HL-60 (cell line): ENCODE data around the gene SPAG8.
A peak's percentile ranks its signal among the peaks of the same experiment; 100 is the strongest.

Experiments
- DNase-seq, 2 experiments: peaks; one replicate each; pipeline ENCODE4 v3.0.0-alpha.2; 2010 to 2020; ENCODE audit warnings: low read depth in 1 of 2, low spot score in 1 of 2
- H3K27ac ChIP-seq: fragments of 250-450 bp; sonication (Bioruptor Pico); replicated peaks from 2 replicates; pipeline ENCODE4 v1.5.1; 2020; ENCODE audit warnings: mild to moderate bottlenecking, moderate library complexity
- H3K27me3 ChIP-seq: fragments of 250-450 bp; sonication (Bioruptor Pico); 2 replicates; pipeline ENCODE4 v1.5.1; 2021; ENCODE audit warnings: mild to moderate bottlenecking, moderate library complexity; ENCODE audit not compliant: insufficient read depth, poor library complexity, severe bottlenecking
- H3K4me3 ChIP-seq: replicated peaks from 2 replicates; pipeline ENCODE4 v1.5.1; 2011; ENCODE audit warnings: mild to moderate bottlenecking, control low read depth, low read length; ENCODE audit not compliant: insufficient read depth
- CTCF ChIP-seq: IDR thresholded peaks from one replicate; pipeline ENCODE4 v1.5.1; 2011; ENCODE audit warnings: low read length, control low read depth, inconsistent platforms; ENCODE audit not compliant: insufficient read depth
- GABPA ChIP-seq: IDR thresholded peaks from 2 replicates; pipeline ENCODE4 v1.6.1; 2012; ENCODE audit warnings: low read depth
- POLR2AphosphoS5 ChIP-seq: IDR thresholded peaks from 2 replicates; pipeline ENCODE4 v1.6.1; 2012; ENCODE audit warnings: low read depth
- REST ChIP-seq: IDR thresholded peaks from 2 replicates; pipeline ENCODE4 v1.6.1; 2012; ENCODE audit warnings: low read depth; ENCODE audit not compliant: insufficient replicate concordance
- SPI1 ChIP-seq: IDR thresholded peaks from 2 replicates; pipeline ENCODE4 v1.6.1; 2012; ENCODE audit warnings: low read depth, mild to moderate bottlenecking, borderline replicate concordance

The SPAG8 gene

GRCh38 chr9:35778496-35778895 lies 33.6 kb downstream of the SPAG8 start:
- DNase-seq: no peak
- no peaks in the 10 kb centered on the region for H3K27me3 ChIP-seq
- H3K27ac ChIP-seq: no peak overlapping the region
- TF ChIP-seq POLR2AphosphoS5: no peak
- TF ChIP-seq GABPA: no peak
- TF ChIP-seq CTCF: no peak
- no peak for TF ChIP-seq REST
- TF ChIP-seq SPI1: no peak
- no peak overlapping the region for H3K4me3 ChIP-seq

GRCh38 chr9:35776018-35776417 lies 36.0 kb downstream of the SPAG8 start:
- DNase-seq: no peak
- no peaks in the 10 kb centered on the region for H3K27me3 ChIP-seq
- TF ChIP-seq CTCF (no peak), SPI1 (no peak), POLR2AphosphoS5 (no peak)
- H3K4me3 ChIP-seq: no peak overlapping the region
- peak overlapping the region; percentile 51 for H3K27ac ChIP-seq

- peak; percentile 45 to 83 for DNase-seq
- no peaks in the 10 kb centered on the region for H3K27me3 ChIP-seq
These were observed 37.0 kb downstream of the SPAG8 start for GRCh38 chr9:35774907-35775635.

More at GRCh38 chr9:35774907-35775635, 37.0 kb downstream of the SPAG8 start:
- Histone ChIP-seq H3K4me3 (no peak overlapping the region), H3K27ac (peak overlapping the region; percentile 51)
- TF ChIP-seq REST: no peak
- TF ChIP-seq SPI1: peak; percentile 90
- TF ChIP-seq GABPA: peak; percentile 45; the same call in 1 of the 2 replicates
